ENCODE data around the gene TRMT11.

- TF ChIP-seq CTCF (IDR thresholded peaks at IDR 0.05) (no peak), POLR2A (IDR thresholded peaks at IDR 0.05) (no peak)
Observed at GRCh38 chr6:125940247-125941041, 45.9 kb upstream of the TRMT11 start.
